GM18511 (cell line): Measurements from ENCODE around the gene PTPN3.
"Not testable (repeated sequence)": the region's sequence is repeated elsewhere in the genome, so short reads cannot be mapped to it uniquely, and the experiment has no call there.

ENCODE experiments used
- ATAC-seq: cut with Tn5 transposase; IDR thresholded peaks from one replicate; pipeline ENCODE4 v1.9.1; 2021; ENCODE audit warnings: mild to moderate bottlenecking, moderate library complexity; ENCODE audit not compliant: unreplicated experiment

PTPN3 gene

DNA sequence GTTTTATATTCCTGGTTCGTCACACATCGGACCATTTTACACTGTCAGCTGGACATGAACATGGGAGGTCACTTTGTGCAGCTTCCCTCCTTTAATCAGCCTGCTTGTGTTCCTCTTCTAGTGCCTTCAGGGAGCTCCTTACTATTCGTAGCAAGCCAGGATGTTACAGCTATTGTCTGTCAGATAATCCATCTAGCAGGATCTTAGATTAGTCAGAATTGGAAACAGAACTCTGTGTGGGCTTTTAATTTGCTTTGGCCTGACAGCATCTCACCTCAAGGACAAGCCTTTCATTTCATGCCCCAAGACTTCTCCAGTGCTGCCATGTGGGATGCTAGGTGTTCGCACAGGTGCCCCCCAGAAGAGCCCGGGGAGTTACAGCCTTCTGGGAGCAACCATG, 147.1 kb downstream of the PTPN3 start:
- ATAC-seq: no peak

DNA sequence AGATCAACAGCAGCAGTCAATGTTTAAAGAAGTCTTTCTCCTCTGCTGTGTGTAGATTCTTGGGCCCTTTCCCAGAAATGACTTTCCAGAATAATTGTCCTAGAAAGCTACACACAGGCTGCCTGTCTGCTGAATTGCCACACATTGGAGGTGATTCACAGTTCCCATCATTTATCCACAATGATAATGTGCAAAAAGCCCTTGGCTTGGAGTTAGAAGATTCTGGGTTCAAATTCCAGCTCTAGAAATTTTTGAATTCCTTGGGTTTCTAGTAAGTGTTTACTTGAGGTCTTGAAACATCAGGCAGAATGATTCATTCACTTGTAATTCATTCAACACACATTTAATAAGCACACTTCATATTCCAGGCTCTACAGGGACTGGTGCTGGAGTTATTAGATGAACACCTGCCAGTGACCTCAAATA, 148.7 kb downstream of the PTPN3 start:
- ATAC-seq: no peak

DNA sequence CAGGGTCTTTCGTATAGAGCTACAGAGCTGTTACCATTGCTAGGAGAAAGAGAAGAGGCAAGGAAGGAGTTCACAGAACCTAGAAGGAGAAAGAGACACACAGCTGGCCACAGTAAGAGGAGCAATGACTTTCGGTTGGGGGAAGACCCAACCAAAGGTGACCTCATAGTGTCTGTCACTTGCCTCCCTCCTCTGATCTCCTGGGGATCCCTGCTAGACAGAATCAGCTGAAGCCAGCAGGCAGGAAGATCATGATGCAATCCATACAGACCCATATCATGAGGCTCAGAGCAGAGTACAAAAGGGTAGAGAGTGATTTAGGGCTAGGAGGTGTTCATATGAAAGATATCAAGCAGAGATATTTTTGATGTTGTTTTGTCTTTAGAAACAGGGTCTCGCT, 151.2 kb downstream of the PTPN3 start:
- ATAC-seq: no peak

DNA sequence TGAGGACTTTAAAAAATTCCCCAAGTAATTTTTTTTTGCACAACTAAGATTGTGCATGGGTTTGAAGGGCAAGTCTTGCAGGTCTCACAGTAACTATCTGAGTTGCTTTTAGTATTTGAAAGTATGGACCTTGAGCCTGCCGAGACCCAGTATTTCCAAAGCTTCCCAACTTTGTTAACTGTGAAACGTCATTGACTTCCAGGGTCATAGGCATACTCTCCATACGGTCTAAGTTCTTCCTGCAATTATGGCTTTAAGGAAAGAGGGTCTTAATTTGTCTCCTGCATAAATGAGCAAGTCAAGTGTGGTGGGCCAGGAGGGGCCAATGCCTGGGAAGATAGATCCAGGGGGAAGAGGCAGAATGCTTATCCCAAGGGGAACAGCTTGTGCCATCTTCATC, 153.2 kb downstream of the PTPN3 start:
- no peak for ATAC-seq

DNA sequence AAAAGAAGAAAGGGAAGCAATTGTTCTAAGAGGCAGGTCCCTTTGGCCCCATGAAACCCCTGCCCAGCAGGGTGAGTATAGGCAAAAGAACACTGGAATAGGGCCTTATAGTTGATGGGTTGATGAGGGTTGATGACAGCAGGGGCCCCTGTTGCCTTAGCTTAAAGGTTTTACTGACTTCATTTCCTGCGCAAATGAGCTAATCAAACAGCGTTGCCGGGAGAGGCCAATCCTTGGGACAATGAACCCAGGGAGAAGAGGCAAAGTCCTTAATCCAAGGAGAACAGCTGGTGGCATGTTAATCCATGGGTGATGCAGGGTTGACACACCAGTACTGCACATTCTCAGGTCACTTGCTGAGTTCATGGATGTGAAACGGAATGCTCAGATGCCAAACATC, 155.2 kb downstream of the PTPN3 start:
- ATAC-seq: no peak

DNA sequence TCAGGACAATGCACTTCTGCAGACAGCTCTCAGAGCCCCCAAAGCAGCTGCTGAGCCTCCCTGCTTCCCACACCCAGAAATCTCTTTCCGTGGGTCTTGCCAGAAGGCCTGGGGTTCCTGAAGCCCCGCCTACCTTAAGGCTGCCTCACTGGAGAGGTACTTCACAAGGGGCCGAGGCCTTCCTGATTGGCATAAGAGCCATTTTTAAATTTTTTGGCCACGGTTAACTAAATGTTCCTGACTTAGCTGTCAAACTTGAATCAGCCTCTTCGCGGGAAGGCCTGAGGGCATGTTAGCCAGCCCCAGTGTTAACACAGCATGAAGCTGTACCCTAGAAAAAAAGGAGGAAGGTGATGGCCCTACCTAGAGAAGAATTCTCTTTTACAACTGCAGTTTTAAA, 156.5 kb downstream of the PTPN3 start:
- no peak for ATAC-seq

DNA sequence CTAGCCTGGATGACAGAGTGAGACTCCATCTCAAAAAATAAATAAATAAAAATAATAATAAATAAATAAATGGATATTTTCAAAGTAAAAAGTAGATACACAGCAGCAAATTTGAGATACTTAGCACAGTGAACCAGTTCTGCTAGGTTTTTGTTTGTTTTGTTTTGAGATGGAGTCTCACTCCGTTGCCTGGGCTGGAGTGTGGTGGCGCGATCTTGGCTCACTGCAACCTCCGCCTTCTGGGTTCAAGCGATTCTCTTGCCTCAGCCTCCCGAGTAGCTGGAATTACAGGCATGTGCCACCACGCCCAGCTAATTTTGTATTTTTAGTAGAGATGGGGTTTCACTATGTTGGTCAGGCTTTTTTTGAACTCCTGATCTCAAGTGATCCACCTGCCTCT, 157.1 kb downstream of the PTPN3 start:
- not testable (repeated sequence) for ATAC-seq

DNA sequence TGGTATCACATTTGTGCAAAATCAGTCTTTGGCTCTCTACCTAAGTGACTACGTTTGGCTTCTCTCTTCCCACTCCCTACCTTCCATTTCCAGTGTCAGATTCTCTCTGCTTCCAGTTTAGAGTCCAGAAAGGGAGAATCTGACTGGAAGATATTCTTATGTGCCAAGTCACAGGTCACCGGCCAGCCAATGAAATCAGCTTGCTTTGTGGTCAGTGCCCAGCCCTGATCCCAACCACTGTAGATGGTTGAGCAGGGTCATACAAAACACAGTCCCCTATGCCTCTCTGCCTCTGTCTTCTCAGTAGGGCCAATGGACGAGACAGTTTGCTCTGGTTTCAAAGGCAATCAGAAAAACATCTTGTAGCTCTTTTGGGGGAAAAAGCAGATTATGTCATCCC, 161.7 kb downstream of the PTPN3 start:
- ATAC-seq: no peak

DNA sequence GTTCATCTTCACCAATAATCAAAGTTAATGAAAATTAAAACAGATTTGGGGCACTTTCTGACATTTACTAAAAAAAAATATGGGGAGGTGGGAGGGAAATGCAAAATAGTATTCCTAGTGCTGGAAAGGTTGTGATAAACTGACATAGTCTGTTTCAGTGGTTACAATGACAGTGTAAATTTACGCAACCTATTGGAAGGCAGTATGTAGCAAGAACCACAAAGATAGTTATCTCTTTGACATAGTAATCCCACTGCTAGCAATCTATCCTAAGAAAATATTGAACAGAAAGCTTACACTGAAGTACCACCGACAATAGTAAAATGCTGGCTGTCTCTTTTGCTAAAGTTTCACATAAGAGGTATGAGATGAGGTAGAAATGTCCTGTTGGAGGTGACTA, 162.2 kb downstream of the PTPN3 start:
- no peak for ATAC-seq

DNA sequence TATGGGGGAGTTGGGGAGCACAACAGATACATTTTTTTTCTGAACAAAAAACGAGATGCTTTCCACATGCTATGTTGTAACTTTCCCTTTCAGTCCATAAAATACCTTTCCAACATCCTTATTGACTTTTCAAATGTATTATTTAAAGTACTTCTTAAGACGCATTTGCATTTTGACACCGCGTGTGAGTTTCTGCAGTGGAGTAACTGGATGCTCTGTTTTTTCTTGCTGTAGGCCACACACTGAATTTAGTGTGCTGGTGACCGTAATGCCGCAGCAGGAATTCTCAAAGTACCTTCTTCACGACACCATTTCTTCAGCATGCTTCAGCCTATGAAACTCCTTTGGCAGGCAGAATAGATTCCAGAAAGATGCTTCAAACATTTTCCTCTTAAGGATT, 163.0 kb downstream of the PTPN3 start:
- no peak for ATAC-seq

DNA sequence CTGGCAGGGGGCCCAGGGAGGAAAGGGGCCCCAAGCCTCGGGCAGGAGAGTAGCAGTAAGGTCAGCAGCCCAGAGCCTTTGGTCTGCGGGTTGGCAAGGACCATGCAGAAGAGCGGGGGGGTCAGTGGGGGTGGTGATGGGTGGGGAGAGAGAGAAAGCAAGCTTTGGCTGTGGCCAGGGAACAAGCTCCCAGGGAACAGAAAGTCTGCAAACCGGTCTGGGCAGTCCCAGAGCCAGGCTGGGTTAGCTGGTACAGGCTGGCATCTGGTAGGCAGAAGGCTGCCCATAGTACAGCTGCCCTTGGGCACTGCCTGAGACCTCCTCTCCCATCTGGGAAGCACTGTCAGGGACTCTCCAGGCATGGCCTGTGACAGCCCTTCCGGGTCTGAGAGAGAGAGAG, 166.8 kb downstream of the PTPN3 start:
- no peak for ATAC-seq

DNA sequence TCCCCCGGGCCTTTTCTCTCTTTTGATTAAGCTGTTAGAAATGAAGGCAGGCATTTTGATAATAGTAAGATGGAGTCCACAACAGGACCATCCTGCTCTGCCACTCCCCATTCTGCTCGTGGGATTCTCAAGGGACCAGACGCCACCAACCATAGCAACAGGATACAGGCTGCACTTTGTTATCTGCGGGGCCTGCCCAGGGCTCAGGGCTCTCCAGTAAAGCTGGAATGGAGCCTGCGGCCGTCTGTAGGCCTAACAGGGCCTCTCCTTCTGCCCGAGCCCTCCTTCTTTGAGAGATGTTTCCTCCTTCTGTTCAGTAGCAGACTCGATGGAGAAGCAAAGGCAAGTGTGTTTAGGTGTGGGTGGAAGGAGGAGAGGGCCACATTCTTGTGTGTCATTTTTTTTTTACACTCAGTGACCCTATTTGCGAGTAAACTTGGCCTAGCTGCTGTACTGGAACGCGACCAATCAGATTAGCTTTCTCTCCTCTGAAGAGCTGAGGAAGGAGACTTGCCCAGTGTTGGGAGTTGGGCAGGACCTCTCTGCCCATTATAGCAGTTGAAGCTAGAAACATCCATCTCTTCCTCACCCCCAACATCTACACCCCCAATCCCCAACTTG, 168.4 kb downstream of the PTPN3 start:
- ATAC-seq: no peak

DNA sequence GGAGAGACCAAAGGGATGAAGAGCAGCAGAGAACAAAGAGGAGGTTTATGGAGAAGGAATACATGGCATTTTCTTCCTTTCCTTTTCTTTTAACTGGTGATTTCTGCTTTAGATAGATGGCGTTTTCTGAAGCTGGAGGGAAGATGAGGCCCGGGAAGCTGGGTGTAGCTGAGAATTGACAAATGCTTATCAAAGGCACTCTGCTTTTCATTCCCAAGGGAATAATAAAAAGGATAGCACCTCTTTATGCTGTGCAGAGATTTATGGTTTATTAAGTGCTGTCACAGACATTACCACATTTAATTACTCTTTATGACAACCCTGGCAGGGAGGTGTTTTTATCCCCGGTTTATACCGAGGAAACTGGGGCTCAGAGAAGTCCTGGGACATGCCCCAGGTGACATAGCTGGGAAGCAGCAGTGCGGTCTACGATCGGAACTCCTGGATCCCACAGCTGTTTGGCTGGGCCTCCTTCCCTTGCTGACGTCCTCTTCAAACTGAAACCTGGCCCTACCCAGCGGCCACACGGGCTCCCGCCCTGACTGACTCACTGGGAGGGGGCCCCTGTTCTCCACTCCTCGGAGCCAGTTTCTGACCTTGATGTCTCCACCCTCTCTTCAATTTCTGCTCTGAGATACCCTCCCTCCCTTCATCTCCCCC, 169.0 kb downstream of the PTPN3 start:
- no peak for ATAC-seq
